DMS79 (cell line): ENCODE measurements around the gene ITSN1.

ENCODE experiments used
- DNase-seq: peaks from one replicate; lab custom pipeline; 2025; lab: John Stamatoyannopoulos, UW

Gene ITSN1

DNA sequence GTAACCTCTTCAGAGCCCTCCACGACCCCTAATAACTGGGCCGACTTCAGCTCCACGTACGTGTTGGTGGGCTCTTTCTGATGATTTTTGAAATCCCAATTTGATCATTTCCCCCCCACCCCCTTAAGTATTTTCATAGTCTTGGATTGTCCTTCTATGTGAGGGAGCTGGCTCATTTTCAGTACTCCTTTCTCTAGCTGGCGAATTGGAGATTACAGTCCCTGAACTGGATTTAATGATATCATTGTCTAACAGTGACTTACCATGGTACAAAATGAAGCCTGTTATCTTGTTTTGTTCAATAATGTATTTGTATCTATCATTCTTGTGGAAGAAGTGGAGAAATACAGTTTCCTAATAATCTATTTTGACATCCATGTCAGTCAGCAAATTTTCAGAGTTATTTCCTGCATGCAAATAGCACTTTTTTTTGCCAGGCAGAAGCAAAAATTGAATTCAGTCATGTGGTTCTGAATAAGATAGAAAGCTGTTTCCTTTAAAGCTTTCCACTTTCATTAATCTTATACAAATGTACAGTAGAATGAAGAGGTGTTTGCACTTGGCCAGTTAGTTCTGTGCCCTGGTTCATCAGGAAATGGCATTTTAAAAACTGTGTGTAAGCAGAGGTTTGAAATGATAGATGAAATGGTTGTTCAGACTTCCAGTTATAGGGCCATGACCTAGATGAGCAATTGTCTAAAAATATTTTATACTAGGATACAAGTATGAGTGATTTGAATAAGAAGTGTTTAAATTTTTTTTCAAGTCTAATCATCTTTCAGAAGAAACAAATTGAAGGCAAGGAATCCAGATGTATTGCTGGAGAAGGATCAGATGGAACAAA is 169.1 kb downstream of the ITSN1 start:
- DNase-seq, result no peak

DNA sequence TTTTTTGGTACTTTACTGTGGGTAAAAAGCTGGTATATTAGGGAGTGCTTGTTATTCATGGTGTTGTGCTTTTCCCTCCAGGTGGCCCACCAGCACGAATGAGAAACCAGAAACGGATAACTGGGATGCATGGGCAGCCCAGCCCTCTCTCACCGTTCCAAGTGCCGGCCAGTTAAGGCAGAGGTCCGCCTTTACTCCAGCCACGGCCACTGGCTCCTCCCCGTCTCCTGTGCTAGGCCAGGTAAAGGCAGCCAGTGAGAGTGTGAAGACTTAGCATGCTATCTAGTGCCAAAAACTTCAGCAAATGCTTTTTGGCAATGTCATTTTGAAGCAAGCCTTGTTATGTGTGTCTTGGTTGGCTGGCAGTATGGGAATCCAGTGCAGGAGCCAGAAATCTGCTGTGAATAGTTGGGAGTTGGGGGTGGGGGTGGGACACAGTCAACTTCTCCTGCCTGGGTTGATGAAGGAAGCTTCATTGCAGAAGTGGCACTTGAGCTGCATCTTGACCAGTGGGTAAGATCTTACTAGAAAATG is 171.6 kb downstream of the ITSN1 start:
- DNase-seq, result peak; percentile 43

GRCh38 chr21:33815143-33815707 is 172.9 kb downstream of the ITSN1 start:
- no peak for DNase-seq

DNA sequence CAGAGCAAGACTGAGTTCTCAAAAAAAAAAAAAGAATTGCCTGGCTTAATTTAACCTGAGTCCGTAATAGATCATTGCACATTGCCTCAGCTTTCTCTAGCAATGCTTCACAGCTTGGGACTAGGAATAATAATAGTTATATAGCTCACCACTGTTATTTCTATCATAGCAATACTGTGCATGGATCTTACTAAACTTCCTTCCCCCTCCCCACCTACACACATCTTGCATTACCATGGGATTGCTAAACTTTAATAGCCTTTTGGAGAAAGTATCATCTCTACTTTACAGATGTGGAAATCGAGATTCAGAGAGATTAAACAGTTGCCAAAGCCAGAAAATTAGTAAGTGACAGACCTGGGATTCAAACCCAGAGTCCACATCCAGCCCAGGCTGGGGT is 173.9 kb downstream of the ITSN1 start:
- peak; percentile 51 for DNase-seq

DNA sequence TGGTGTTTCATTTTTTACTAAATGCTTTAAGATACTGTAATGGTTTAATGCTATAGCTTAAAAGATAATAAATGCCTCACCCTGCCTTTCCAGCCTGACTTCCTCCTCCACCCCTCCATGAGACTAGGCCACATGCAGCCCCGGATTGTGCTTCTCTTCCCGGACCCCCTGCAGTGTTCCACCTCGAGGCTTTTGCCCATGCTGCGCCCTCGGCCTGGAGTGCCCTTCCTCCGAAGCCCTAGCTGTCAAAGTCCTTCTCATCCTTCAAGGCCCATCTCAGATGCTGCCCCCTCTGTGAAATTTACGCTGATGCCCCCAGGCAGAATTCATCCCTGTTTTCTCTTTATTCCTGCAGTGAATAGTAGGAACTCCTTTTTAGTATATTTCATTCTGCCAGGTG is 174.8 kb downstream of the ITSN1 start:
- DNase-seq, result no peak

DNA sequence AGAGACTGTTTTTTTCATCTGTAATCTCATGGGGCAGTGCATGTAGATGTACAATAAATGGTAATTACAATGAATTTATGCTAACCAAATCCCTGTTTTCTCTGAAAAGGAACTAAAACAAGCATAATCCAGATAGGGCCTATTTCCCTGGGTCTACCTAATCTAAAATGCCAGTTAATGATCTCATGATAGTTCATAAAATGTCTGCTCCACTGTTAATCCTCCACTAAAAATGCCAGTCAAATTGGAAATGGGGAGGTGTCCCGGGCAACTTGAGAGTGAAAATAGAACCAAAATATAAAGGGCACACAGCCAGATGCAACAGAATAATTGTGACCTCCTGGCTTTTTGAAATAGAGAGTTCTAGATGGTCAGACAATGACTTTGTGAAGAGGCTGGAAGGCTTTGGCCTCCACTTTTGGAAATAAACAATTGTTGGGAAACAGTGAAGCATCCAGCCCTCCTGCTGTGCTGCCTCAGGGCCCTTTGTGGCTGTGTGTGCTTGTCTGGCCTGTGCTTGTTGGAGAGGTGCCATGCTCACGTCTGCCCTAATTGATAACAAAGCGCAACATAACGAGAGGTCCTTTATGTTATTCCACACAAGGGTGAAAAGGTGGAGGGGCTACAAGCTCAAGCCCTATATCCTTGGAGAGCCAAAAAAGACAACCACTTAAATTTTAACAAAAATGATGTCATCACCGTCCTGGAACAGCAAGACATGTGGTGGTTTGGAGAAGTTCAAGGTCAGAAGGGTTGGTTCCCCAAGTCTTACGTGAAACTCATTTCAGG is 175.6 kb downstream of the ITSN1 start:
- DNase-seq, result peak; percentile 97

DNA sequence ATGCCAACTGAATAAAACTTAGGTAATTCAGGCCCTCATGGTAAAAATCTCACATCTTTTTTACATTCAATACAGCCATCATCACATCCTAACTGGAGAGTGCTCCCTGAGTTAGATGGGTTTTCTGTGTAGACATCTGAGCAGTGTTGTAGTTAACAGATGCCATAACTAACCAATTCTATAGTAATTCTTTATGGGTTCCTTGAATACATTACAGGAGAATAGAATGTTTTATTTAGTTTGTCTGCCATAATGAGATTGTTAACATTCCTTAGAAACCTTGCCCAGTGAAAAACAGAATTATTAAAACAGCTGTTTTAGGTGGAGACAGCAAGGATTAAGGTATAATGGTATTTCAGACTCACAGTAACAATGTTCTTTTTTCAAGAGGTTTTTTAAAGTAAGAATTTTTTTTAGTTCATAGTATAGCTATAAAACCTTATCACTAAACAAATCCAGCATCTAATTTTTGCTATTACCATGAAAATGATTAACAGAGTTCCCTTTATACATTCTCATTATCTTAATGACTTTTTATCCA is 178.0 kb downstream of the ITSN1 start:
- DNase-seq, result no peak

- peak; percentile 26 for DNase-seq
Measured at GRCh38 chr21:33820798-33821197, 178.5 kb downstream of the ITSN1 start.

- DNase-seq, result no peak
Measured at GRCh38 chr21:33821503-33822322, 179.4 kb downstream of the ITSN1 start.

DNA sequence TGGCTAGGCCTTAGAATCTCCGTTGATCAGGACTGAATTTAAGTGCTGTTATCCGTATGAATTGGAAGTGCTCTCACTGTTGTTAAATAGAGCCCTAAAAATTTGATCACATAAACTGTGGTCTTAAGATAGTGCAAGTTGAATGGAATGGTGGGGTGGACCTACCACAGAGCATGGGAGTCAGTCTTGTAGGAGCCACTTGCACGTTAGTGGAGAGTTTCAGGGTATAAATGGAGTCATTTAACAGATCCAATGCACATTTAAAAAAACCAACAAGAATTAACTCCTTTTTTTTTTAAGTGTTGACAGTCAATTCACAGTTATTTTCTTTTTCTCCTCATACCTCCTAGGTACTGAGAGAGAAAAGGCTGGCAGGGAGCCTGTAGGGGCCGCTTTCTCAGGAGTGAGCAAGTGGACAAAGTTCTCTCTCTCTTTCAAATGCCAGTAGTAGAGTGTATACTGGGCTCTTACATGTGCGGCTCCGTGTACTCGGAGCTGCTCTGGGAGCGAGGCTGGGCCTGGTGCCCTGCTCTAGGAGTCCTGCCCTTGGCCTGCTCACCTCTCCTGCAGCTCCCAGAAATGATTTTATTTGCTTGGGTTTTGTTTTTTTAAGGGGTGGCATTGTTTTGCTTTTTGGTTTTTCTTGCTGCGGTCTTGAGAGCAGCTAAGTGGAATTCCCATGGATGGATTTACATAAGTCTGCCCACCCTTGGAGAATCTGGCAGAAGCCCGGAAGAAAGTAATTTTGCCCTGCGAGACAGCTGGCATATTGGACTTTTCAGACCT is 182.0 kb downstream of the ITSN1 start:
- no peak for DNase-seq

DNA sequence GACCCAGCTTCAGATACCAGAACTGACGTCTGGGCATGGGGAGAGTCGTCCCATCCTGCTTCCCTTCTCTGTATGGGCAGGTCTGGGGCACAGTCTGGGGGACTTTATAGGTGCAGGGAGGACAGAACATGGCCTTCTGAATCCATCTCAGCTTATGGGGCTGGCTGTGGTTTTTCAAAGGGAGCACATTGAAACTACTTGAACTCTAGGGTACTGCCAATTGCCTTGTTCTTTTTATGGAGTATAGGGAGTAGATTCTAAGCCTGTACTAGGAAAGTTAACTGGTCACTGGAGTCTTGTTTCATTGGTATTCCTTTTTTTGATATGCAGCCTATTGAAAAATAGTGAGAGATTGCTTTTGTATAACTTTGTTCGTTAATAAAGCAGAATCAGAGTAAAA is 183.1 kb downstream of the ITSN1 start:
- DNase-seq, result no peak

GRCh38 chr21:33825915-33826314 is 183.6 kb downstream of the ITSN1 start:
- DNase-seq, result no peak

GRCh38 chr21:33828083-33828482 is 185.8 kb downstream of the ITSN1 start:
- DNase-seq, result no peak

- DNase-seq, result no peak
Measured at GRCh38 chr21:33828577-33828976, 186.3 kb downstream of the ITSN1 start.

- DNase-seq, result no peak
Measured at GRCh38 chr21:33829844-33830243, 187.5 kb downstream of the ITSN1 start.

DNA sequence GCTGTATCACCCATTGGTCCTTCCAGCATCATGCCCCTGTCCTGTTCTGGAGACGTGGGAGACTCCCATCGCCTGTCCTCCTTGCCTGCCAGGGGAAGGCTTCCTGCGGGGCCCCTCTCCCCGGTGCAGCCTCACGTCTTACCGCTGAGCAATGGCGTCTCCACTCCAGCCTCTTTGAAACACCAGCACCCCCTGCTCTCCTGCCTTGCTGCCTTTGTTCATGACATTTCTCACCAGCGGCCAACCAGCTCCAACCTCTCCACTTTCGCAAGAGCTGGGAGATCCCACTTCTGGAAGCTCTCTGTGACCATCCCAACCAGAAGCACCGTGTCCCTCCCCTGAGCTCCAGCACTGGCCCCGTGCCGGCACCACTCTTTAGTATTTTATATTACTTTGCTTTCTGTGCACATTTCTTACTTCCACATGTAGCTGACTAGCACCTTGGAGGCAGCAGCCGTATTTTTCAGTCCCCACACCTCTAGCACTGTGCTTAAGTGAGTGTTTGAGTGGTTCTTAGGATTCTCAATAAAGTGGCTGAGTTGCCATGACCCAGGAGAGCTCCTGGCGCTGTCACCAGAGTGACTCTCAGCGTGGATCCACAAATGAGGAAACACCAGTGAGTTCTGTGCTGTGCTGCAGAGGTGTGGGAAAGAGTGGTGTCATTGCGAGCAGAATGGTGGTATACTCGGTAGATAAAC is 189.8 kb downstream of the ITSN1 start:
- peak; percentile 51 for DNase-seq

DNA sequence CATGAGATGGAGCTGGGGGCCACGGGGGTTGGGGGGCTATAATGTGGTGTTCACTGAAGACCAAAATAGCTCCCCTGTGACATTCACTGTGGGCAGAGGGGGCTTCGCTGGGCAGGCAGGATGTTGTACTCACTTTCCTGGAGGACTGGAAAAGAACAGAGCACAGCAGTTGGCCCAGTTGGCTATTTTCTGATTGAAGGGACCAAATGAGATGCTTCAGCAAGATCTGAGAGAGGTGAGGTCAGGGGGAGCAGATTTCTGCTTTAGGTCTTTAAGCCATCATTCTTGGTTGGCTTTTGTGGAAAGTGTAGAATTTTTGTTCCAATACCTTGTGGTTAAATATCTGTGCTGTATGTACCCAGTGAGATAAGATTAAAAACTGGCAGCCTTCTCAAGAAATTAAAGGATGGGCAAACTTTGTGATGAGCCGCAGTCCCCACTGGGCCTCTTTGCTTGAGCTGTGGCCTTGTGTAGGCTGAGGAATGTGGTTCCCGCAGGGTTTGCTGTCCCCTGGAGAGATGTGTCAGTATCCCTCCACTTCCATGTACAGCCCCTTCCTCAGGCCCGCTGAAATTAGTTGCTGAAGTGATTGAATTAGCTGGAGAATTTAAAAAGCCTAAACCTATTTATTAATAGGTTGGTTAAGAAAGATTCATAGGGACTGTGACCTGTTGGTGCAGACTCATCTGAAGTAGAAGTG is 192.7 kb downstream of the ITSN1 start:
- no peak for DNase-seq

DNA sequence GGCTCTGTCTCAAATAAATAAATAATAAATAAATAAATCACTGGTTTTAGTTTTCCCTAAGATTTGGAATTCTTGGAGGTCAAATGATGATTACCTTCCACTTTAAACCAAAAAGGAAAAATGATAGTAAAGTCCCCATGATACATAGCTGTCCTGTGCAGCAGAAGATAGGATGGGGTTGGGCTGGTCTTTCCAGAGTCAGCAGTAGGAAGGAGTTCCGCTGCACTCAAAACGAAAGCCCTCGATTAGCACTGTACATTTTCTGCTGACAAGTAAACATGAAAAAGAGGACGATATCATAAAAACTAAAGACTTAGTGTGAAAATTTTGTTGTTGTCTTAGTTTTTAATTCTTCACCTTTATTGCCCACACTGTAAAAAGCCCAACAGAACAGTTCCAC is 193.6 kb downstream of the ITSN1 start:
- no peak for DNase-seq

GRCh38 chr21:33836408-33836807 is 194.1 kb downstream of the ITSN1 start:
- peak; percentile 14 for DNase-seq
